HG03039 (cell line): ENCODE results near the gene KRTAP5-10.
"Not testable (repeated sequence)": the region's sequence is repeated elsewhere in the genome, so short reads cannot be mapped to it uniquely, and the experiment has no call there.

Experiments used
- ATAC-seq: cut with Tn5 transposase; IDR thresholded peaks from one replicate; pipeline ENCODE4 v1.9.1; 2021; ENCODE audit warnings: mild to moderate bottlenecking, moderate library complexity; ENCODE audit not compliant: unreplicated experiment

The KRTAP5-10 gene

DNA sequence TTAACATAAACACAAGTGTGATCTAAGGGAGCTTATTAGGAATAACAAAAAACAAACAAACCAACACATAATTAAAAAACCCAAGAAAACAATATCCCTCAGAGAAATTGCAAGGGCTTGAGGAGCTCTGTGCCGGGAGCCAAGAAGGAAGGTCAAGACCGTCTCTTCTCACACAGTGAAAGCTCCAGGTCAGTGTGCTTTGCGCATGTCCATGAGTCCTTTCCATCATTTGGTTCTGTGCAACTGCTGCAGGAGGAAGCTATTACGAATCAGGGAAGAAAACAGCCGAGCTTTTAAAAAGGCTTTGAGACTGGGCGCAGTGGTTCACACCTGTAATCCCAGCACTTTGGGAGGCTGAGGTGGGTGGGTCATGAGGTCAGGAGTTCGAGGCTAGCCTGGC is 23.0 kb upstream of the KRTAP5-10 start:
- no peak for ATAC-seq

DNA sequence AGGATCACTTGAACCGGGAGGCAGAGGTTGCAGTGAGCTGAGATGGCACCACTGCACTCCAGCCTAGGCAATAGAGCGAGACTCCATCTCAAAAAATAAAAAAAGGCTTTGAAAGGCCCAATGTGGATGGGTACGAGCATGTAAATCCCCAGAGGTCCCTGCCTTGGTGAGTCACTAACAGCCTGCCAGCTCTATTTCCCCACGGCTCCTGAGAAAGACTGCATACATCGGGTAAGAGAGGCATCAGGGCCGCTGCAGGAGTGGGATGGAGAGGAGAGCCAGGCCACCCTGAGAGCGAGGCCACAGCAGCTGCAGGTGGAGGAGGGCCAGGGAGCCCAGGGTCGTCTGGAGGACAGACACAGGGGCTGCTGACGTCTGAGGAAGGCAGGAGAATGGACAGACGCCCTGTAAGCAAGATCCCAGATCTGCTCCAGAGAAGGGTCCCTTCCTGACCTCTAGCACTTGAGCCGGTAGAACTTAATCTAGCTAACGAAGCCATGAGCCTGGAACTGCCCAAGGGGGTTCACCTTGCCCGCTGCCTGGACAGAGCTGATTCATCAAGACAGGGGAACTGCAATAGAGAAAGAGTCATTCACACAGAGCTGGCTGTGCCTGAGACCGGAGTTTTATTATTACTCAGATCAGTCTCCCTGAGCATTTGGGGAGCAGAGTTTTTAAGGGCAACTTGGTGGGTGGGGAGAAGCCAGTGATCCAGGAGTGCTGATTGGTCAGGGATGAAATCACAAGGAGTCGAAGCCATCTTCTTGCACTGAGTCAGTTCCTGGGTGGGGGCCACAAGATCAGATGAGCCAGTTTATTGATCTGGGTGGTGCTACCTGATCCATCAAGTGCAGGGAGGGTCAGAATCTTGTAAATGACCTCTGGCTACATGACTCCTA is 22.2 kb upstream of the KRTAP5-10 start:
- ATAC-seq: no peak

DNA sequence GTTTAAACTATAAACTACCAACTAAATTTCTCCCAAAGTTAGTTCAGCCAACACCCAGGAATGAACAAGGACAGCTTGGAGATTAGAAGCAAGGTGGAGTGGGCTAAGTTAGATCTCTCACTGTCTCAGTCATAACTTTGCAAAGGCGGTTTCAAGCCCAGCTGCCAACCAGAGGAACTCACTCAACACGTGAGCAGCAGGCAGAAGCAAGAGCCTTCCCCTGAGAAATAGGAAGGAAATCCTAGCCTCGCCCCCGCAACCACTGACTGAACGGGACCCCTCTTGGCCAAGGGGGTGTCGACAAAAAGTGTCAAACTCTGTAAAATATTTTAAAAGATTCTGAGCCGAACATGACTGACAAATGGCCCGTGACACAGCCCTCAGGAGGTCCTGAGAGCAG is 21.5 kb upstream of the KRTAP5-10 start:
- no peak for ATAC-seq

DNA sequence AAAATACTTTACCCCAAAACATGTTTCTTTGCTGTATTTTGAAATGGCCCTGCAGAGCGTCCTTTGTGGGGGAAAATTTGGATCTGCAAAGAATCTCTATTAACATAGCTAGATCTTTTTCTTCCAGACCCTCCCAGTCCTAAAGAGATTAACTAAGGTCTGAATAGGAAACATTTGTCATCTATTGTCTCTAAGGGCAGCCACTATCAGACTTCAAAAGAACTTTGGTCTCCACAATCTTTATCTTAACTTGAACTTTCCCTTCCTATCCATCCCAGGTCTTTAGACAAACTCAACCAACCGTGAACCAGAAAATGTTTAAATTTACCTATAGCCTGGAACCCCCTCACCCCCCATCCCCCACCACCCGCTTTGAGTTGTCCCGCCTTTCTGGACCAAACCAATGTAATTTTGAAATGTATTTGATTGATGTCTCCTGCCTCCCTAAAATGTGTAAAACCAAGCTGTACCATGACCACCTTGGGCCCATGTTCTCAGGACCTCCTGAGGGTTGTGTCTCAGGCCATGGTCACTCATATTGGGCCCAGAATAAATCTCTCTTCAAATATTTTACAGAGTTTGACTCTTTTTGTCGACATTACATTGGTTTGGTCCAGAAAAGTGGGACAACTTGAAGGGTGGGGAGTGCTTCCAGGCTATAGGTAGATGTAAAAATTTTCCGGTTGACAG is 20.7 kb upstream of the KRTAP5-10 start:
- ATAC-seq: no peak

DNA sequence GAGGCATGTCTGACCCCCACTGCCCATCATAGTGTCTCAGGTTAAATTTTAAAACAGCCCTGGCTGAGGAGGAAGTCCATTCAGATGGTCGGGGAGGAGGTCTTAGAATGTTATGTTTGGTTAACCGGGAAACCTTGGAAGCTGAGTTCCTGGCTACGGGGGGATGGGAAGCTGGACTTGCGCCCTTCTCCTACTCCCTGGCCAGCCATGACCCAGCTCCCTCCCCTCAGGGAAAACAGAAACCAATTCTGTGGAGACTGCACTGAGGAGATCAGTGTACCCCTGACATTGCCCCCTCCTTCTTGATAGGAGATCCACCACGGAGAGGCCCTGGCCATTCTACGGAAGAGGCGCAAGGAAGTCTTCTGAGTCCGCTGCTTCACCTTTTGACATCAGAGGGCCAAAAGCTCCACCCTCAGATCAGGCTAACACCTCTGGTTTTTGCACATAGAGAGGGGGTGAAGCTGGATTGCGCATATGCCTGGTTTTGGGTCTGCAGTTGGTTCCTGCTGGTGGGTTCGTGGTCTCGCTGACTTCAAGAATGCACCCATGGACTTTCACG is 19.9 kb upstream of the KRTAP5-10 start:
- no peak for ATAC-seq

DNA sequence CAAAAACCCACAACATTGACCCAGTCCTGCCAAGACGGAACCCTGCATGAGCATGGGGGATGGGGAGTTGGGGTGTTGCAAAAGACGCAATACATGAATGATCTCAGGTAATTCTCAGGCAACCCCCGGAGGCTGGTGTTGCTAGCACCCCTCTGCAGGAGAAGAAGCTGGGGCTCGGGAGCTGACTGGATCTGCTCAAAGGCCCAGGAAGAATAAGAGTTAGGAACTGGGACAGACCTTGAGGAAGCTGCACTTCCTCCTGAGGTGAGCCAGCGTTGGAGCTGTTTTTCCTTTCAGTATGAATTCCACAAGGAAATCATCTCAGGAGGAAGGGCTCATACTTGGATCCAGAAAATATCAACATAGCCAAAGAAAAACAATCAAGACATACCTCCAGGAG is 17.2 kb upstream of the KRTAP5-10 start, which contains the start of gene KRTAP5-9:
Gene KRTAP5-9 (plus strand): TSS at position 301 of the 400 bp plus-strand sequence. CDS start 238 bp downstream, outside the sequence.
- no peak for ATAC-seq

DNA sequence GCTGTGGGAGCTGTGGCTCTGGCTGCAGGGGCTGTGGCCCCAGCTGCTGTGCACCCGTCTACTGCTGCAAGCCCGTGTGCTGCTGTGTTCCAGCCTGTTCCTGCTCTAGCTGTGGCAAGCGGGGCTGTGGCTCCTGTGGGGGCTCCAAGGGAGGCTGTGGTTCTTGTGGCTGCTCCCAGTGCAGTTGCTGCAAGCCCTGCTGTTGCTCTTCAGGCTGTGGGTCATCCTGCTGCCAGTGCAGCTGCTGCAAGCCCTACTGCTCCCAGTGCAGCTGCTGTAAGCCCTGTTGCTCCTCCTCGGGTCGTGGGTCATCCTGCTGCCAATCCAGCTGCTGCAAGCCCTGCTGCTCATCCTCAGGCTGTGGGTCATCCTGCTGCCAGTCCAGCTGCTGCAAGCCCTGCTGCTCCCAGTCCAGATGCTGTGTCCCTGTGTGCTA is 16.6 kb upstream of the KRTAP5-10 start:
- ATAC-seq: no peak

DNA sequence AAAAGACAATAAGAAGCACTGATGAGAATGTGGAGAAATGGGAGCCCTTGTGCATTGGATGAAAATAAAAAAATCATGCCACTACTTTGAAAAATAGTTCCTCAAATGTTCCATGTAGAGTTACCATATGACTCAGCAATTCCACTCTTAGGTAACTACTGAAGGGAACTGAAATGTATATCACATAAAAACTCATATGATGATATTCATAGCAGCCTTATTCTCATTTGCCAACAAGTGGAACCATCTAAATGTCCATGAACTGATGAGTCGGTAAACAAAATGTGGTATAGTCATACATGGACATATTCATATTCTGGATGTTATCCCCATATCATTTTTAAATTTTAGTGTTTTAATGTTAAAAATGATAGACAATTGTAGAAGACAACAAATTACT is 13.7 kb upstream of the KRTAP5-10 start:
- no peak for ATAC-seq

DNA sequence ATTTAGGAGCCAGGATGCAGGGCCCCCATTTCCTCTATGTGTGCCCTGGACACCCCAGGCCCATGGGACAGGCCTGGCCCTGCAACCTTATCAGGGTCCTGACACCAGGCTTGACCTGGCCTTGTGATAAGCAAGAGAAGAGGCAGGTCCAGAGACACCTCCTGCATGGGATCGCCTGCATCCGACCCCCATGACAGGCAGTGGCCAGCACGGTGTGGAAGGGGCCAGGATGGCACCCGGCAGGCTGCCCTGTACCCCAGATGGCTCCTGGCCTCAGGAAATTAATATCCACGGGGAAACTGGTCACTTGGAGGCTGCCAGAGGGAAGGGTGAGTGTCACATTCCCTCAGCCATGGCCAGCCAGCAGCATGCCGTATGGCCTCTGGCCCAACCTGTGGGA is 10.4 kb upstream of the KRTAP5-10 start:
- no peak for ATAC-seq

DNA sequence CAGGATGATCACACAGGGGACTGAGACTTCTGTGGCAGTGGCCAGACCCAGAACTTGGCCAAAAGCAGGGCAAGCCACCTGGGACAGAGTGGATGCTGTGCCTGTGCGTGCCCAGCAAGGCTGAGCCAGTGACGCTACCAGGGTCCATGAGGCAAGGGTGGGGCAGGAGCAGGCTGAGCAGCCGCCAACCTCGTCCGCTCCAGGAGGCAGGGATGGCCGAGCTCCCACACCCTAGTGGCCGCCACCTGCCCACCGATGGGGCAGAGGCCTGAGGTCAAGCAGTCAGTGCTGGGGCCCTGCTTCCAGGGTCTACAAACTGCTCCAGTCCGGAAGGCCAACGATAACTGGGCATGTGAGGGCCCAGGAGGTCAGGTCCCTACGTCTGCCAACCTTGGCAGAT is 9.9 kb upstream of the KRTAP5-10 start:
- ATAC-seq: no peak

DNA sequence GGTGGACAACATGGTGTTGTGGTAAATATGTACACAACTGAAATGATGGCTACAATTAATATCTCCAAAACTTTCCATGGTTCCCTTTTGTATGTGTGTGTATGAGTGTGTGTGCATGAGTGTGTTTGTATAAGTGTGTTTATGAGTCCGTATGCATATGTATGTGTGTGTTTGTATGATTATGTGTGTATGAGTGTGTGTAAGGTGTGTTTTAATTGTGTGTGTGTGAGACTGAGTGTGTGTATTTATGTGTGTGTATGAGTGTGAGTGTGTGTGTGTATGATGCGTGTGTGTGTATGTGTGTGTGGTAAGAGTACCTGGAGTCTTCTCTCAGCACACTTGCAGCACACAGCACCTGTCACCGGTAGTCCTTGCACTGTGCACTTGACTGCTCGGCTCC is 9.3 kb upstream of the KRTAP5-10 start:
- ATAC-seq: no peak

DNA sequence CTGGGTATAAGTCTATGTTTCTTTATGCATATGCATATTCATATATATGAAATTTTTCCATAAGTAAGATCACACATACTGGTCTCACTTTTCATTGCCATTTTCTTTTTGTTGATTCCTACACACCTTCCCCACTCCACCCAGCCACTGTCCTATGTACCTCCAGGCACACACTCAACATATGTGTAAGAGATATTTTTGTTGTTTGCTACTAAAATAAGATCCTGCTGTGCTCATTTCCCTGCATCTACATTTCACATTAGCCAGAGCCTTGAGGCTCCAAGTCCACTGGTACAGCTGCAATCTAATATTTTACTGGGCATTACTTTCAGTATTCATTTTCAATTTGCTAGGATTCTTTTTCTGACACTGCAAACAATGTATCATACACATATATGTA is 8.1 kb upstream of the KRTAP5-10 start:
- ATAC-seq: no peak

DNA sequence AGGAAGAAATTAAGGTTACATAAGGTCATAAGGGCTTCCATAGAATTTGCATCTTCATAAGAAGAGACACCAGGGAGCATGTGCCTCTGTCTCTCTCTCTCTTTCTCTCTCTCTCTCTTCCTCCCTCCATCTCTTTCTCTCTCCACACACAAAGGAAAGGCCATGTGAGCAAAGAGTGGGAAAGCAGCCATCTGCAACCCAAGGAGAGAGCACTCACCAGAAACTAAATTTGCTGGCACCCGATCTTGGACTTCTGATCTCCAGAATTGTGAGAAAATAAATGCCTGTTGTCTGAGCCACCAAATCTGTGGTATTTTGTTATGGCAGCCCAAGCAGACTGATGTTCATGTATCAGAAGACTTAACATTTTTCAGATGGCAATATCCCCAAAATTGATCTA is 6.4 kb upstream of the KRTAP5-10 start:
- ATAC-seq: no peak

DNA sequence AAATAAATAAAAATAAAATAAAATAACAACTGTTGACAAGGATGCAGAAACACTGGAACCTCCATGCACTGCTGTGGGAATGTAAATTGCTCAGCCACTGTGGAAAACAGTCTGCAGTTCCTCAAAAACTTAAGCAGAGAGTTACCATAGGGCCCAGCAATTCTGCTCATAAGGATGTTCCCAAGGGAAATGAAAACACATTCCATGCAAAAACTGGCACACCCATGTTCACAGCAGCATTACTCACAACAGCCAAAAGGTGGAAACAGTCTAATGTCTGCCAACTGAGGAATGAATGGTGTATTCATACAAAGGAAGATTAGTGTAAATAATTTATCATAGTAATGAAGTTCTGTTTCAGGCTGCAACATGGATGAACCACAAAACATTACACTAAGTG is 3.2 kb upstream of the KRTAP5-10 start:
- ATAC-seq: no peak

DNA sequence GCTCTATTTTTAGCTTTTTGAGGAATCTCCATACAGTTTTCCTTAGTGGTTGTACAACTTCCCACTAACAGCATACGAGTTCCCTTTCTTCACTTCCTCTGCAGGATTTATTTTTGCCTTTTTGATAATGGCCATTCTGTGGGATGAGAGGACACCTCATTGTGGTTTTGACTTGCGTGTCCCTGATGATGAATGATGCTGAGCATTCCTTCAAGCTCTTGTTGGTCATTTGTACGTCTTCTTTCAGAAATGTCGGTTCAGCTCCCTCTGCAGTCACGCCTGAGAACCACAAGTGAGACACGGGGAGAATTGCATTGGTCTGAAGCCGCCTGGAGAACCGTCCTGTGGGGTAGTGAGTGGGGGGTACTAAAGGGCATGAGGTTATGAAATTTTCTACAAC is 2.0 kb upstream of the KRTAP5-10 start:
- no peak for ATAC-seq

DNA sequence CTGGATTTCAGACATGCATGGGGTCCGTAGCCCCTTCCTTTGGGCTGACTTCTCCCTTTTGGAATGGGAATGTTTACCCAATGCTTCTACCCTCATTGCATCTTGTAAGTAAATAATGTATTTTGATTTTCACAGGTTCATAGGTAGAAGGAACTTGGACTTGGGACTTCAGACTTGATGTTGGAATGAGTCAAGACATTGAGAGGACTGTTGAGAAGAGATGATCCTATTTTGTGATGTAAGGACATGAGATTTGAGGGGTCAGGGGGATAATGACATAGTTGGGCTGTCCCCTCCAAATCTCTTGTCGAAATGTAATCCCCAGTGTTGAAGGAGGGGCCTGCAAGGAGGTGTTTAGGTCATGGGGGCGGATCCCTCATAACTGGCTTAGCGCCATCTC is 933 bp upstream of the KRTAP5-10 start:
- ATAC-seq: no peak

DNA sequence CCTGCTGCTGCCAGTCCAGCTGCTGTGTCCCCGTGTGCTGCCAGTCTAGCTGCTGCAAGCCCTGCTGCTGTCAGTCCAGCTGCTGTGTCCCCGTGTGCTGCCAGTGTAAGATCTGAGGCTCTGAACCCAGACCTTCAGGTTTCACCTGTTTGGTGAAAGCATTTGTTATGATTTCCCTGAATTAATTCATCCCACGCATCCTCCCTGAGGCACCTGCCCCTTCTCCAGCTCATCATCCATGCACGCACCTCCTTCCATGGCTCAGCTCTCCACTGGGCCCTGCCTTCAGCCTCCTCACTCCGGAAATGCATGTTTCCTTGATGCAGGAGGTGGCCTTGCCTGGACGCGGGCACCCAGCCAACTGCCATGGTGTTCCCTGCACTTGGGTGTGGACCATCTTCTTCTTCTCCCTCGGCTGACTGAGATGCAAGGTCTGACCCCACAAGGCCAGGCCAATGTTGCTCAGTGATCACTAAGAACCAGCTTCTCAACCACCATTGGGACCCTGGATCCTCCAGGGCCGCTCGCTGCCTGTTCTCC is 788 bp downstream of the KRTAP5-10 start:
- ATAC-seq: no peak

DNA sequence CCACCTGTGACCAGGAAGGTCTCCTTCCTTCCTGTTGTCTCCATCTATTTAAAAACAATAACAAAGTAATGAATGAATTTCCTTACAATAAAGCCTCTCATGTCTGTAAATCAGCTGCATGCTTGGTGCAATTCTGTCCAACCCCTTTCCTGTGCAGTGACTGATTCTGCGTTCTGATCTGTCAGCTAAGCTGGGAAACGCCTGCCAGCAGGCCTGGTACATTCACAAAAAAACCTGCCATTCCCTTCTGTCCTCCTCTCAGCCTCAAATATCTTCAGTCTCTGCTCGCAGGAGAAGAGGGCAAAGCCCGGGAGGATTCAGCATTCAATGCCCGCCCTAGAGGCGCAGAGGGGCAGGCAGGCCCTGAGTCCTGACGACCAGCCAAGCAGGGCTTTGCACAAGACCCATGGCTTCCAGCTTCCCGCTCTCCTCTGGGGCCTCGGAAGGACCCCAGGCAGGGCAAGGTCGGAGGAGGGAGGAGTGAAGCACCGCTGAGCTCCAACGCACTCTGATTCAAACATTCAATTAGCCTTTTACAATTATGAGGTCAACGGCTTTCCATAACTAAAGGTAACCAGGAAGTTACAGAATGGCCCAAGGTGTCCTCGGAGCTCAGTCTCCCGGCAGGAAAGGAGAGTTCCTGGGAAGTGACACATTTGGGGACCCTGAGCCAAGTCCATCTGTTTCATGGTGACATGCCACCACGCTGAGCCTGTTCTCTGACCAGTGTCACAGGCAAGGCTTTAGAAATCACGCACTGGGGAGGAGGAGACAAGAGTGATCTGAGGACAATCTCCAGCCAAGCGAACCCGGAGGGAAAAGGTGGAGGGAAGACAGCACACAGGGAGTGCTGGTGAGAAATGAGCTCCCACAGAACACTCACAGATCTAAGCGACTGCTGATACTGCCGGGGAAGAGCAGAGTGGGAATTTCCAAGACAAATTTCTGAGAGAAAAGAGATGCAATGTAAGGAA is 1.6 kb downstream of the KRTAP5-10 start:
- not testable (repeated sequence) for ATAC-seq

DNA sequence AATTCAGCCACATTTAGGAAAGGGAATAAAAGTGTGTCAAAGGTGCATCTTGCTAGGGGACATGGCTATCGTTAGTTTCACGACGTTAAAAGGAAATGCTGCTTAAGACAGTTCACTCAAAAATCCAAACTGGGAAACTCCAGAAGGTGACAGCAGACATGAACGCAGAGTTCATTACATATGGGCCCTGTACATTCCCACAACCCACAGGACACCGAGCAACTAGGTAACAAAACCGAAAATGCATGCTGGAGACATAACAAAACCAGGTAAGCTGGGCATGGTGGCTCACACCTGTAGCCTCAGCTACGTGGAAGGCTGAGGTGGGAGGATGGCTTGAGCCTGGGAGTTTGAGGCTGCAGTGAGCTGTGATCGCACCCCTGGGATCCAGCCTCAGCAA is 2.3 kb downstream of the KRTAP5-10 start:
- not testable (repeated sequence) for ATAC-seq

DNA sequence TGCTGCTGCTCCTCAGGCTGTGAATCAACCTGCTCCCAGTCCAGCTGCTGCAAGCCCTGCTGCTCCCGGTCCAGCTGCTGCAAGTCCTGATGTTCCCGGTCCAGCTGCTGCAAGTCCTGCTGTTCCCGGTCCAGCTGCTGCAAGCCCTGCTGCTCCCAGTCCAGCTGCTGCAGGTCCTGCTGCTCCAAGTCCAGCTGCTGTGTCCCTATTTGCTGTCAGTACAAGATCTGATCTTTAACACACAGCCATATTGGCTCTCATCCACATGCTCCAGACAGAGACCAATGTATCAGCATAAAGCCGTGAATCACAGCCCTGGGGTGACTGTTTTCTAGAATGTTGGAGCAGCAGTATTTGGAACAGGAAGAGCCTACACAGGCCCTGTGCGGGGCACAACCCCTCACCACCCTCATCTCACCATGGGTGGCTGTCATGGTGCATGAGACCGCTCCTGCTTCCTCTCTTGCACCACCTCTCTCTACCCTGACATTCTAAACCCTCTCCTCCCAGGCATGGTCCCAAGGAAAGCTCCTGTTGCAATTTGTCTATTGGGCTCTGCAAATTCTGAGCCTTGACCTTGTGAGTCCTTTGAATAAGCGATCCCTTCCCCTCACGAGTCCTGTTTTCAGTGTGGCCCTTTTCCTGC is 3.5 kb downstream of the KRTAP5-10 start:
- ATAC-seq: no peak
